GM23338 (cell line): ENCODE measurements around the gene PSMD5. TPM values are rescaled to one million over a fixed set of nuclear protein-coding genes. Genes with fewer than 3 reads are reported as not detected.
A peak's percentile ranks its signal among the peaks of the same experiment; 100 is the strongest.

Experiments used
- ATAC-seq: fragments of 200-7000 bp; cut with Tn5 transposase; 3 replicates; pipeline ENCODE4 v1.9.1; 2020
- DNase-seq: peaks from one replicate; pipeline ENCODE4 v3.0.0-alpha.2; 2015; ENCODE audit warnings: low spot score
- H2AFZ ChIP-seq: fragments of 200-600 bp; sonication (generic); 2 replicates; pipeline ENCODE4 v1.8.0; 2016; ENCODE audit warnings: antibody characterized with exemption, mild to moderate bottlenecking, moderate library complexity
- H3F3A ChIP-seq: fragments of 200-600 bp; sonication (generic); replicated peaks from 2 replicates; pipeline ENCODE4 v1.8.0; 2017; ENCODE audit warnings: antibody characterized with exemption, mixed run types, low read depth
- H3K27ac ChIP-seq: fragments of 200-600 bp; sonication (generic); 2 replicates; pipeline ENCODE4 v1.6.1; 2016; ENCODE audit warnings: low read depth
- H3K27me3 ChIP-seq: fragments of 200-600 bp; sonication (generic); 2 replicates; pipeline ENCODE4 v1.8.0; 2016; ENCODE audit warnings: mild to moderate bottlenecking, mixed run types, moderate library complexity; ENCODE audit not compliant: insufficient read depth
- H3K36me3 ChIP-seq: fragments of 200-600 bp; sonication (generic); 2 replicates; pipeline ENCODE4 v1.8.0; 2016; ENCODE audit warnings: mild to moderate bottlenecking; ENCODE audit not compliant: insufficient read depth
- H3K4me1 ChIP-seq: fragments of 200-600 bp; sonication (generic); 2 replicates; pipeline ENCODE4 v1.8.0; 2016; ENCODE audit warnings: mild to moderate bottlenecking, moderate library complexity; ENCODE audit not compliant: insufficient read depth
- H3K4me2 ChIP-seq: fragments of 200-600 bp; sonication (generic); 2 replicates; pipeline ENCODE4 v1.7.1; 2017; ENCODE audit warnings: mixed run types
- H3K4me3 ChIP-seq: fragments of 200-600 bp; sonication (generic); 2 replicates; pipeline ENCODE4 v1.6.1; 2016; ENCODE audit warnings: mixed run types
- H3K79me2 ChIP-seq: fragments of 200-600 bp; sonication (generic); replicated peaks from 2 replicates; pipeline ENCODE4 v1.8.0; 2017; ENCODE audit warnings: mild to moderate bottlenecking; ENCODE audit not compliant: insufficient read depth
- H3K9me2 ChIP-seq: fragments of 200-600 bp; sonication (generic); 2 replicates; pipeline ENCODE4 v1.8.0; 2017; ENCODE audit not compliant: insufficient read depth
- H4K20me1 ChIP-seq: fragments of 200-600 bp; sonication (generic); replicated peaks from 2 replicates; pipeline ENCODE4 v1.8.0; 2017; ENCODE audit warnings: mild to moderate bottlenecking; ENCODE audit not compliant: insufficient read depth
- H3K27ac Mint-ChIP-seq: 2 replicates; pipeline ENCODE4 v1.8.0; 2020; ENCODE audit warnings: inconsistent platforms, mild to moderate bottlenecking, moderate library complexity, mixed read lengths
- H3K27me3 Mint-ChIP-seq: 3 replicates; pipeline ENCODE4 v1.8.0; 2022; ENCODE audit warnings: low read depth, mild to moderate bottlenecking, moderate library complexity, mixed read lengths, inconsistent platforms; ENCODE audit not compliant: insufficient read depth, poor library complexity
- H3K36me3 Mint-ChIP-seq: 3 replicates; pipeline ENCODE4 v1.8.0; 2021; ENCODE audit warnings: low read depth, mild to moderate bottlenecking, inconsistent platforms, moderate library complexity, mixed read lengths
- H3K4me1 Mint-ChIP-seq: 3 replicates; pipeline ENCODE4 v1.8.0; 2020; ENCODE audit warnings: mild to moderate bottlenecking, inconsistent platforms, mixed read lengths
- H3K4me3 Mint-ChIP-seq: 3 replicates; pipeline ENCODE4 v1.8.0; 2021; ENCODE audit warnings: moderate library complexity, mild to moderate bottlenecking, inconsistent platforms, mixed read lengths
- H3K9me3 Mint-ChIP-seq: 3 replicates; pipeline ENCODE4 v1.8.0; 2020; ENCODE audit warnings: moderate library complexity, mild to moderate bottlenecking, inconsistent platforms, mixed read lengths
- CTCF ChIP-seq, 2 experiments: fragments of 200-600 bp in 1 of 2; sonication (generic) in 1 of 2; conservative IDR thresholded peaks; 2 replicates each; pipeline versions ENCODE4 v1.5.1 to v1.6.1; 2016 to 2017; ENCODE audit warnings: antibody characterized with exemption in 2 of 2, low read depth in 2 of 2, mild to moderate bottlenecking in 2 of 2, moderate library complexity in 1 of 2
- EZH2phosphoT487 ChIP-seq: fragments of 200-600 bp; sonication (generic); IDR thresholded peaks from one replicate; pipeline ENCODE4 v1.8.1; 2018; ENCODE audit warnings: antibody characterized with exemption; ENCODE audit not compliant: unreplicated experiment
- POLR2AphosphoS5 ChIP-seq: IDR thresholded peaks from 2 replicates; pipeline ENCODE4 v1.6.1; 2016; ENCODE audit warnings: antibody characterized with exemption, low read depth
- STAT1 ChIP-seq: IDR thresholded peaks from one replicate; pipeline ENCODE4 v1.6.1; 2016; ENCODE audit warnings: antibody characterized with exemption; ENCODE audit not compliant: unreplicated experiment
- ZNF114 ChIP-seq: fragments of 250-450 bp; sonication (Bioruptor Pico); IDR thresholded peaks from 2 replicates; pipeline ENCODE4 v1.5.0; 2020; ENCODE audit warnings: mild to moderate bottlenecking, moderate library complexity
- polyA plus RNA-seq: library from polyadenylated mRNA; unstranded; fragments of >200 nt; fragmentation: Nextera tagmentation; extraction: Ambion mirVana; gene quantifications from 2 replicates; pipeline ENCODE4 v1.2.1, GENCODE V29; 2016
- total RNA-seq: library from RNA; depleted of rRNA; stranded (reverse); fragments of >200 nt; shearing (Covaris generic); gene quantifications from 2 replicates; pipeline ENCODE4 v1.2.3, GENCODE V29; 2014
- TF ChIP-seq, protein P1 (sequence below): fragments of 250-450 bp; sonication (Bioruptor Pico); IDR thresholded peaks from 2 replicates; pipeline ENCODE4 v1.5.0; 2020; ENCODE audit warnings: mild to moderate bottlenecking, moderate library complexity
- TF ChIP-seq, protein P2 (sequence below): IDR thresholded peaks from 2 replicates; pipeline ENCODE4 v1.6.1; 2016; ENCODE audit warnings: antibody characterized with exemption

Gene PSMD5
- total and polyA plus RNA-seq, 2 experiments from 2014 or later: 23.9 to 40.5 TPM

DNA sequence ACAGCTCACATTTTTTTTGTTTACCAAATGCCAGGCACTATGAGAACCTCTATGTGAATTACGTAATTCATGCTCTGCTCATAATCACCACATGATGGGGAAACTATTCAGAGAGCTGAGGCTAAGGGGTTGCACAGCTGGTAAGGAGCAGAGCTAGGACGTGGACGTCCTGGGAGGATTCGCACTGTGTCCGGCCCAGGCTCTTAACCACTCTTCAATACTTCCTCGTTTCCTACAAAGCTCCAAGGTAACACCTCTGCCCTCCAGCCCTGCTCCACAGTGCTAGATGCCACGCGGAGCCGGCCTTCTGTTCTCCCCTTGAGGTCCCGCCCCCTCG lies 25.6 kb upstream of the PSMD5 start:
- no peak for ATAC-seq
- peaks cover 26% of the 10 kb centered on the region for H3K4me1 Mint-ChIP-seq
- TF ChIP-seq CTCF (conservative IDR thresholded peaks at IDR 0.05; ENCODE audit: low read depth in 2 of 2): no peak
- no peak for TF ChIP-seq EZH2phosphoT487
- peak; percentile 51 for TF ChIP-seq POLR2AphosphoS5
- H3F3A ChIP-seq: peaks cover 13% of the 10 kb centered on the region; the same call in 1 of the 2 replicates
- H3K9me3 Mint-ChIP-seq: no peaks in the 10 kb centered on the region
- no peaks in the 10 kb centered on the region for H3K79me2 ChIP-seq
- H3K27ac ChIP-seq: 0 out of 2 replicates have a peak overlapping the region, but pooled peaks have one; percentile 7
- no peaks in the 10 kb centered on the region for H3K9me2 ChIP-seq
- H3K4me1 ChIP-seq: peaks cover 12% of the 10 kb centered on the region
- H3K27me3 Mint-ChIP-seq: peaks cover 14% of the 10 kb centered on the region
- no peak for DNase-seq
- H3K27me3 ChIP-seq: no peaks in the 10 kb centered on the region
- peak overlapping the region; percentile 41; the same call in 1 of the 2 replicates for H3K27ac Mint-ChIP-seq
- H3K4me3 ChIP-seq: peak overlapping the region; percentile 46
- H3K36me3 Mint-ChIP-seq: peaks cover 30% of the 10 kb centered on the region
- H3K4me3 Mint-ChIP-seq: peak overlapping the region; percentile 60
- H3K4me2 ChIP-seq: peak overlapping the region; percentile 79
- H2AFZ ChIP-seq: peak overlapping the region; percentile 19; the same call in 1 of the 2 replicates
- peaks cover 5% of the 10 kb centered on the region; the same call in 1 of the 2 replicates for H3K36me3 ChIP-seq
- H4K20me1 ChIP-seq: no peaks in the 10 kb centered on the region; the same call in 1 of the 2 replicates

- peaks cover 27% of the 10 kb centered on the region for H3K36me3 Mint-ChIP-seq
- Histone ChIP-seq H3K79me2 (no peaks in the 10 kb centered on the region), H3K4me3 (peak overlapping the region; percentile 46), H3F3A (peaks cover 10% of the 10 kb centered on the region; the same call in 1 of the 2 replicates), H4K20me1 (no peaks in the 10 kb centered on the region; the same call in 1 of the 2 replicates), H3K27ac (0 out of 2 replicates have a peak overlapping the region, but pooled peaks have one; percentile 7), H3K4me1 (peaks cover 8% of the 10 kb centered on the region), H3K4me2 (peak overlapping the region; percentile 79), H3K36me3 (peaks cover 5% of the 10 kb centered on the region; the same call in 1 of the 2 replicates), H3K9me2 (no peaks in the 10 kb centered on the region), H3K27me3 (no peaks in the 10 kb centered on the region), H2AFZ (peak overlapping the region; percentile 19; the same call in 1 of the 2 replicates)
- no peak for DNase-seq
- TF ChIP-seq, protein P1, sequence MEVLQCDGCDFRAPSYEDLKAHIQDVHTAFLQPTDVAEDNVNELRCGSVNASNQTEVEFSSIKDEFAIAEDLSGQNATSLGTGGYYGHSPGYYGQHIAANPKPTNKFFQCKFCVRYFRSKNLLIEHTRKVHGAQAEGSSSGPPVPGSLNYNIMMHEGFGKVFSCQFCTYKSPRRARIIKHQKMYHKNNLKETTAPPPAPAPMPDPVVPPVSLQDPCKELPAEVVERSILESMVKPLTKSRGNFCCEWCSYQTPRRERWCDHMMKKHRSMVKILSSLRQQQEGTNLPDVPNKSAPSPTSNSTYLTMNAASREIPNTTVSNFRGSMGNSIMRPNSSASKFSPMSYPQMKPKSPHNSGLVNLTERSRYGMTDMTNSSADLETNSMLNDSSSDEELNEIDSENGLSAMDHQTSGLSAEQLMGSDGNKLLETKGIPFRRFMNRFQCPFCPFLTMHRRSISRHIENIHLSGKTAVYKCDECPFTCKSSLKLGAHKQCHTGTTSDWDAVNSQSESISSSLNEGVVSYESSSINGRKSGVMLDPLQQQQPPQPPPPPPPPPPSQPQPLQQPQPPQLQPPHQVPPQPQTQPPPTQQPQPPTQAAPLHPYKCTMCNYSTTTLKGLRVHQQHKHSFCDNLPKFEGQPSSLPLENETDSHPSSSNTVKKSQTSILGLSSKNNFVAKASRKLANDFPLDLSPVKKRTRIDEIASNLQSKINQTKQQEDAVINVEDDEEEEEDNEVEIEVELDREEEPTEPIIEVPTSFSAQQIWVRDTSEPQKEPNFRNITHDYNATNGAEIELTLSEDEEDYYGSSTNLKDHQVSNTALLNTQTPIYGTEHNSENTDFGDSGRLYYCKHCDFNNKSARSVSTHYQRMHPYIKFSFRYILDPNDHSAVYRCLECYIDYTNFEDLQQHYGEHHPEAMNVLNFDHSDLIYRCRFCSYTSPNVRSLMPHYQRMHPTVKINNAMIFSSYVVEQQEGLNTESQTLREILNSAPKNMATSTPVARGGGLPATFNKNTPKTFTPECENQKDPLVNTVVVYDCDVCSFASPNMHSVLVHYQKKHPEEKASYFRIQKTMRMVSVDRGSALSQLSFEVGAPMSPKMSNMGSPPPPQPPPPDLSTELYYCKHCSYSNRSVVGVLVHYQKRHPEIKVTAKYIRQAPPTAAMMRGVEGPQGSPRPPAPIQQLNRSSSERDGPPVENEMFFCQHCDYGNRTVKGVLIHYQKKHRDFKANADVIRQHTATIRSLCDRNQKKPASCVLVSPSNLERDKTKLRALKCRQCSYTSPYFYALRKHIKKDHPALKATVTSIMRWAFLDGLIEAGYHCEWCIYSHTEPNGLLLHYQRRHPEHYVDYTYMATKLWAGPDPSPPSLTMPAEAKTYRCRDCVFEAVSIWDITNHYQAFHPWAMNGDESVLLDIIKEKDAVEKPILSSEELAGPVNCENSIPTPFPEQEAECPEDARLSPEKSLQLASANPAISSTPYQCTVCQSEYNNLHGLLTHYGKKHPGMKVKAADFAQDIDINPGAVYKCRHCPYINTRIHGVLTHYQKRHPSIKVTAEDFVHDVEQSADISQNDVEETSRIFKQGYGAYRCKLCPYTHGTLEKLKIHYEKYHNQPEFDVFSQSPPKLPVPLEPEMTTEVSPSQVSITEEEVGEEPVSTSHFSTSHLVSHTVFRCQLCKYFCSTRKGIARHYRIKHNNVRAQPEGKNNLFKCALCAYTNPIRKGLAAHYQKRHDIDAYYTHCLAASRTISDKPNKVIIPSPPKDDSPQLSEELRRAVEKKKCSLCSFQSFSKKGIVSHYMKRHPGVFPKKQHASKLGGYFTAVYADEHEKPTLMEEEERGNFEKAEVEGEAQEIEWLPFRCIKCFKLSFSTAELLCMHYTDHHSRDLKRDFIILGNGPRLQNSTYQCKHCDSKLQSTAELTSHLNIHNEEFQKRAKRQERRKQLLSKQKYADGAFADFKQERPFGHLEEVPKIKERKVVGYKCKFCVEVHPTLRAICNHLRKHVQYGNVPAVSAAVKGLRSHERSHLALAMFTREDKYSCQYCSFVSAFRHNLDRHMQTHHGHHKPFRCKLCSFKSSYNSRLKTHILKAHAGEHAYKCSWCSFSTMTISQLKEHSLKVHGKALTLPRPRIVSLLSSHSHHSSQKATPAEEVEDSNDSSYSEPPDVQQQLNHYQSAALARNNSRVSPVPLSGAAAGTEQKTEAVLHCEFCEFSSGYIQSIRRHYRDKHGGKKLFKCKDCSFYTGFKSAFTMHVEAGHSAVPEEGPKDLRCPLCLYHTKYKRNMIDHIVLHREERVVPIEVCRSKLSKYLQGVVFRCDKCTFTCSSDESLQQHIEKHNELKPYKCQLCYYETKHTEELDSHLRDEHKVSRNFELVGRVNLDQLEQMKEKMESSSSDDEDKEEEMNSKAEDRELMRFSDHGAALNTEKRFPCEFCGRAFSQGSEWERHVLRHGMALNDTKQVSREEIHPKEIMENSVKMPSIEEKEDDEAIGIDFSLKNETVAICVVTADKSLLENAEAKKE (CRISPR knock-in tag): no peak
- TF ChIP-seq, protein P2, sequence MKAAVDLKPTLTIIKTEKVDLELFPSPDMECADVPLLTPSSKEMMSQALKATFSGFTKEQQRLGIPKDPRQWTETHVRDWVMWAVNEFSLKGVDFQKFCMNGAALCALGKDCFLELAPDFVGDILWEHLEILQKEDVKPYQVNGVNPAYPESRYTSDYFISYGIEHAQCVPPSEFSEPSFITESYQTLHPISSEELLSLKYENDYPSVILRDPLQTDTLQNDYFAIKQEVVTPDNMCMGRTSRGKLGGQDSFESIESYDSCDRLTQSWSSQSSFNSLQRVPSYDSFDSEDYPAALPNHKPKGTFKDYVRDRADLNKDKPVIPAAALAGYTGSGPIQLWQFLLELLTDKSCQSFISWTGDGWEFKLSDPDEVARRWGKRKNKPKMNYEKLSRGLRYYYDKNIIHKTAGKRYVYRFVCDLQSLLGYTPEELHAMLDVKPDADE: no peak
- TF ChIP-seq STAT1: no peak
- no peak for TF ChIP-seq ZNF114 (CRISPR knock-in tag)
- no peak for TF ChIP-seq EZH2phosphoT487
- TF ChIP-seq CTCF (conservative IDR thresholded peaks at IDR 0.05; ENCODE audit: low read depth in 2 of 2): no peak
- no peaks in the 10 kb centered on the region for H3K9me3 Mint-ChIP-seq
- H3K27ac Mint-ChIP-seq: peak overlapping the region; percentile 41; the same call in 1 of the 2 replicates
- peaks cover 21% of the 10 kb centered on the region for H3K4me1 Mint-ChIP-seq
- no peak for ATAC-seq
- peaks cover 12% of the 10 kb centered on the region for H3K27me3 Mint-ChIP-seq
- peak overlapping the region; percentile 60 for H3K4me3 Mint-ChIP-seq
Observed at GRCh38 chr9:120867676-120868338, 25.1 kb upstream of the PSMD5 start.
